ENCODE measurements around the gene EPSTI1.

DNA sequence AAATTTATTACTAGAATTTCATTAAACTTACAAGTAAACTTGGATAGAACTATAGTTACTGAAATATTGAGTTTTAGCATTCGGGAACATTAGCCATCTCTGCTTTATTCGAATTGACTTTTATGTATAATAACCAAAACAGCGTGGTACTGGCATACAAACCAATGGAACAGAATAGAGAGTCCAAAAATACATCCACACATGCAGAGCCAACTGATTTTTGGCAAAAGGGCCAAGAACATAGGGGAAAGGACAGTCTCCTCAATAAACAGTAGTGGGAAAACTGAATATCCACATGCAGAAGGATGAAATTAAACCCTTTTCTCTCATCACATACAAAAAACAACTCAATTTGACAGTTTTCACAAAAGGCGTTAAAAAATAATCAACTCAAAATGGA is 84.3 kb downstream of the EPSTI1 start:
- no peak for TF ChIP-seq EZH2 (IDR thresholded peaks at IDR 0.05; ENCODE audit: borderline replicate concordance, low read depth, low read length, severe bottlenecking)
- TF ChIP-seq, protein P1, sequence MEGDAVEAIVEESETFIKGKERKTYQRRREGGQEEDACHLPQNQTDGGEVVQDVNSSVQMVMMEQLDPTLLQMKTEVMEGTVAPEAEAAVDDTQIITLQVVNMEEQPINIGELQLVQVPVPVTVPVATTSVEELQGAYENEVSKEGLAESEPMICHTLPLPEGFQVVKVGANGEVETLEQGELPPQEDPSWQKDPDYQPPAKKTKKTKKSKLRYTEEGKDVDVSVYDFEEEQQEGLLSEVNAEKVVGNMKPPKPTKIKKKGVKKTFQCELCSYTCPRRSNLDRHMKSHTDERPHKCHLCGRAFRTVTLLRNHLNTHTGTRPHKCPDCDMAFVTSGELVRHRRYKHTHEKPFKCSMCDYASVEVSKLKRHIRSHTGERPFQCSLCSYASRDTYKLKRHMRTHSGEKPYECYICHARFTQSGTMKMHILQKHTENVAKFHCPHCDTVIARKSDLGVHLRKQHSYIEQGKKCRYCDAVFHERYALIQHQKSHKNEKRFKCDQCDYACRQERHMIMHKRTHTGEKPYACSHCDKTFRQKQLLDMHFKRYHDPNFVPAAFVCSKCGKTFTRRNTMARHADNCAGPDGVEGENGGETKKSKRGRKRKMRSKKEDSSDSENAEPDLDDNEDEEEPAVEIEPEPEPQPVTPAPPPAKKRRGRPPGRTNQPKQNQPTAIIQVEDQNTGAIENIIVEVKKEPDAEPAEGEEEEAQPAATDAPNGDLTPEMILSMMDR (IDR thresholded peaks at IDR 0.05; ENCODE audit: borderline replicate concordance, extremely low read depth, low read length, poor library complexity, severe bottlenecking), result no peak
